Uterus (tissue), 4 donors: Measurements from ENCODE around the gene SUPT4H1. TPM values are rescaled to one million over a fixed set of nuclear protein-coding genes. Genes with fewer than 3 reads are reported as not detected.

Experiments used
- DNase-seq, 2 donors: peaks; one replicate each; pipeline ENCODE4 v3.0.0-alpha.2; 2019 to 2020
- H3K27ac ChIP-seq, 2 donors: fragments of 200-600 bp; sonication (generic); 1 replicate in 1 of 2; 2 replicates in 1 of 2; pipeline ENCODE4 v1.5.1; 2016 to 2018
- H3K27me3 ChIP-seq, 2 donors: fragments of 200-600 bp; sonication (generic); one replicate each; pipeline ENCODE4 v1.5.1; 2018 to 2019; ENCODE audit warnings: control low read depth in 1 of 2
- H3K36me3 ChIP-seq, 2 donors: fragments of 200-600 bp; sonication (generic); one replicate each; pipeline ENCODE4 v1.5.1; 2019; ENCODE audit warnings: control low read depth in 1 of 2
- H3K4me1 ChIP-seq, 2 donors: fragments of 200-600 bp; sonication (generic); one replicate each; pipeline ENCODE4 v1.5.1; 2018 to 2019; ENCODE audit warnings: control low read depth in 1 of 2
- H3K4me3 ChIP-seq, 2 donors: fragments of 200-600 bp; sonication (generic); 1 replicate in 1 of 2; 2 replicates in 1 of 2; pipeline ENCODE4 v1.5.1; 2018 to 2019; ENCODE audit warnings: mild to moderate bottlenecking in 1 of 2
- H3K9me3 ChIP-seq, 2 donors: fragments of 200-600 bp; sonication (generic); one replicate each; pipeline ENCODE4 v1.5.1; 2019; ENCODE audit warnings: control low read depth in 1 of 2
- CTCF ChIP-seq, 4 experiments: fragments of 200-600 bp in 2 of 4; fragments of 450-650 bp in 2 of 4; sonication (generic) in 2 of 4; IDR thresholded peaks; one replicate each; pipeline ENCODE4 v1.5.1; 2016 to 2019; ENCODE audit warnings: antibody characterized with exemption in 4 of 4, mild to moderate bottlenecking in 2 of 4, moderate library complexity in 1 of 4
- POLR2A ChIP-seq, 2 donors: fragments of 450-650 bp; IDR thresholded peaks; one replicate each; pipeline ENCODE4 v1.6.1; 2016; ENCODE audit warnings: antibody characterized with exemption in 2 of 2, mild to moderate bottlenecking in 1 of 2, moderate library complexity in 1 of 2
- intact Hi-C: fragments of 100-400 bp; cut with DNase I; formaldehyde crosslinking; loops from one replicate; pipeline ENCODE4 v1.15.1; 2023; ENCODE audit warnings: low total_unique reads
- total RNA-seq, 4 donors: library from RNA; depleted of rRNA in 3 of 4; stranded (reverse); fragments of >200 nt in 3 of 4; gene quantifications; one replicate each; pipeline versions ENCODE4 v1.1.0 to v1.2.4, GENCODE V29; 2014 to 2023
- donor health status: DM: yes; HTN: yes; CAD: no.

The SUPT4H1 gene
- total RNA-seq, 4 donors from 2014 or later: 31.1 to 267 (median 98.1) TPM

- no peaks in the 10 kb centered on the region for H3K36me3 ChIP-seq
- intact Hi-C loops: no loop called here
- no peaks in the 10 kb centered on the region for H3K4me1 ChIP-seq
- H3K27me3 ChIP-seq: no peaks in the 10 kb centered on the region
- H3K4me3 ChIP-seq: no peak overlapping the region
- H3K9me3 ChIP-seq: no peaks in the 10 kb centered on the region
- no peak for TF ChIP-seq POLR2A (IDR thresholded peaks at IDR 0.05)
- TF ChIP-seq CTCF (IDR thresholded peaks at IDR 0.05): no peak
- no peak for DNase-seq
- H3K27ac ChIP-seq: no peak overlapping the region
Measured at GRCh38 chr17:58334256-58334655, 17.7 kb downstream of the SUPT4H1 start.

- Histone ChIP-seq H3K27me3 (no peaks in the 10 kb centered on the region), H3K4me3 (no peak overlapping the region), H3K4me1 (no peaks in the 10 kb centered on the region), H3K27ac (no peak overlapping the region), H3K9me3 (no peaks in the 10 kb centered on the region), H3K36me3 (no peaks in the 10 kb centered on the region)
- intact Hi-C loops: no loop called here
- TF ChIP-seq CTCF (IDR thresholded peaks at IDR 0.05): no peak
- TF ChIP-seq POLR2A (IDR thresholded peaks at IDR 0.05): no peak
- no peak for DNase-seq
Measured at GRCh38 chr17:58333736-58334207, 18.2 kb downstream of the SUPT4H1 start.

- Histone ChIP-seq H3K27me3 (no peaks in the 10 kb centered on the region), H3K27ac (no peak overlapping the region), H3K36me3 (no peaks in the 10 kb centered on the region), H3K9me3 (no peaks in the 10 kb centered on the region), H3K4me1 (no peaks in the 10 kb centered on the region), H3K4me3 (no peak overlapping the region)
- intact Hi-C loops: no loop called here
- TF ChIP-seq CTCF (IDR thresholded peaks at IDR 0.05) (no peak), POLR2A (IDR thresholded peaks at IDR 0.05) (no peak)
- DNase-seq: no peak
Measured at GRCh38 chr17:58332778-58333735, 18.9 kb downstream of the SUPT4H1 start.

GRCh38 chr17:58331815-58332777 lies 19.9 kb downstream of the SUPT4H1 start:
- no peaks in the 10 kb centered on the region for H3K36me3 ChIP-seq
- H3K4me1 ChIP-seq: no peaks in the 10 kb centered on the region
- H3K9me3 ChIP-seq: no peaks in the 10 kb centered on the region
- DNase-seq: peak in 1 of 2 donors; percentile 32
- peak overlapping the region in 1 of 2 donors; percentile 33 for H3K27ac ChIP-seq
- H3K27me3 ChIP-seq: no peaks in the 10 kb centered on the region
- intact Hi-C loops: no loop called here
- TF ChIP-seq POLR2A (IDR thresholded peaks at IDR 0.05) (peak in 1 of 2 donors; percentile 7), CTCF (IDR thresholded peaks at IDR 0.05) (no peak)
- peak overlapping the region in 1 of 2 donors; percentile 14 for H3K4me3 ChIP-seq
